GM12891 (cell line): ENCODE results near the gene GM2A.

Experiments
- PAX5 ChIP-seq: IDR thresholded peaks from 2 replicates; pipeline ENCODE4 v1.6.1; 2011; ENCODE audit warnings: low read length, moderate library complexity, mild to moderate bottlenecking; ENCODE audit not compliant: insufficient read depth, severe bottlenecking
- POLR2A ChIP-seq: IDR thresholded peaks from 2 replicates; pipeline ENCODE4 v1.6.1; 2011; ENCODE audit warnings: low read depth, low read length, control low read depth
- POLR2AphosphoS5 ChIP-seq: IDR thresholded peaks from 2 replicates; pipeline ENCODE4 v1.6.1; 2011; ENCODE audit warnings: low read depth, low read length, control low read depth
- TAF1 ChIP-seq: IDR thresholded peaks from 2 replicates; pipeline ENCODE4 v1.6.1; 2011; ENCODE audit warnings: low read depth, low read length, control low read depth

DNA sequence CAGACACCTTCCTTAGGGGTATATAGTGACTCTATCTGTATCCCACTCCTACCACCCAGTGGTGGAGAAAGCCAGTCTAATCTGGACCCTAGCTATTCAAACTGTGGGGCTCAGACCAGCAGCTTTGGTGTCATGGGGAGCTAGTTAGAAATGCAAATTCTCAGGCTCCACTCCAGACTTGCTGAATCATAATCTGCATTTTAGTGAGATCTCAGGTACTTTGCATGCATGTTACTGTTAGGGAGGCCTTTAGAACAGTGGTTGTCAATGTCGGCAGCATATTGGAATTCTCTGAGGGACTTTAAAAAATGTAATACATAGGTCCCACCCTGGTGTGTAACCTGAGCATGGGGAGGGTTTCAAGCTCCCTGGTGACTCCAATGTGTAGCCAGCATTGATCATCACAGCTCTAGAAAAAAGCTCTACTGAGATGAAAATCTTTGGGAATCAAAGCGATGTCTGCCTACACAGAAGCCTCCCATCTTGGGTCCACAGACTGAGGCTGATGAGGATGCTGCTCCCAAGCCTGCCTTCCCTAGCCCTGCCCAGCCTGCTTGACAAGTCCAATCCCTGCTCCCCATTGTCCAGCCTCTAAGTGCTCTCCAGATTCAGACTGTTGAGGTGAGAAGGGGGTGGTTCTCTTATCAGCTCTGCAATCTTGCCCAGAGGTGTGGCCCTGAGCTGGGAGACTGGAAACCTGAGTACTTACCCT lies 11.9 kb upstream of the GM2A start:
- TF ChIP-seq POLR2AphosphoS5, result no peak
- no peak for TF ChIP-seq POLR2A
- TF ChIP-seq TAF1, result no peak
- no peak for TF ChIP-seq PAX5
